GM15510 (cell line): ENCODE data around the gene ARHGAP32.

Experiments used
- POLR2A ChIP-seq: IDR thresholded peaks from 3 replicates; pipeline ENCODE4 v1.6.1; 2011; ENCODE audit warnings: borderline replicate concordance; ENCODE audit not compliant: insufficient read length; ENCODE audit errors: extremely low read depth

Gene ARHGAP32

DNA sequence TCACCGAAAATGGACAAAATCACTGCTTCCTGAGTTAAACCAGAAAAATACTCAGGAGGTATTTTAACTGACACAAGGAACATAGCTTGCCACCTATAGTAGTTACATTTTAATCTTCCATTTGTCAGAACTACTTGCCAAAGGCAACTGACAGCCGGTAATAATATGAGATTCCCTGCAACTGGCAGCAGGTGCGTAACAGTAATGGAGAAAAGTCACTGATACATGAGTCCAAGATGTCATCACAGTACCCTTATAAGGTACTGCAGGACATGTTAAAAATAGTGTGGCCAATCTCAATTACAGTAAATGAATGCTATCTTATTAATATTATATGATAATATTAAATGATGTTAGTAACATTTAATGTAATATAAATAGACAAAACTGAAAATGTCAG lies 21.1 kb upstream of the ARHGAP32 start:
- TF ChIP-seq POLR2A: no peak

DNA sequence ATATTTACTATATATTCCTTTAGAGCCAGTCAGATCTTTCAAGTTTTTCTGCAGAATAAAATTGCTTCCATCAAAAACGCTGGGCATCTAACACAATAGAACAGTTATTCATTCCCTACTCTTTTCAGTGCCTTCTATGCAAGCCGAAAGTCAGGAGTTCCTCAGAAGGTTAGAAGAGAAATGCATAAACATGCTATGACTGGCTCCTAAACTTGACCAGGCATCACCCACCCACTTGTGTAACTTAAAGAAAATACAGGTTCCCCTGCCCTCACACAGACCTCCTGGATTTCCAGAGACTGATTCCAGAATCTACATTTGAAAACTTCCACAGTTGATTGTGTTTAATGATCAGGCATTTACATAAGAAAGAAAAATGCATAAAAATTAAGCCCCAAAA lies 19.3 kb upstream of the ARHGAP32 start:
- no peak for TF ChIP-seq POLR2A

DNA sequence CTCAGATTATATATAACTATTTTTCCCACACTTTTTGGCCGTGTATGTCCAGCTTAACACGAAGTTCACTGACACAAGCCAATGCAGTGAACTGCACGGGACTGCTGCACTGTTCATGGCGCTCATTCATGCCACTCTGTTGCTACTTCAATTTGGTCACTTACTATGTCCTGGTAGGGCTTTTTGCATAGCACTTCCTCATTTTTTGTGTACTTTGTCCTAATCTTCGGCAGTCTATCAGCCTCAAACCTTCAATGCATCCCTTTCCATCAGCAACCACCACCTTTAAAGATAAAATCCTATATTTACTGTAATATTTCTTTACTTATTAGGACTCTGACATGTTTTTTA lies 18.7 kb upstream of the ARHGAP32 start:
- TF ChIP-seq POLR2A: no peak

DNA sequence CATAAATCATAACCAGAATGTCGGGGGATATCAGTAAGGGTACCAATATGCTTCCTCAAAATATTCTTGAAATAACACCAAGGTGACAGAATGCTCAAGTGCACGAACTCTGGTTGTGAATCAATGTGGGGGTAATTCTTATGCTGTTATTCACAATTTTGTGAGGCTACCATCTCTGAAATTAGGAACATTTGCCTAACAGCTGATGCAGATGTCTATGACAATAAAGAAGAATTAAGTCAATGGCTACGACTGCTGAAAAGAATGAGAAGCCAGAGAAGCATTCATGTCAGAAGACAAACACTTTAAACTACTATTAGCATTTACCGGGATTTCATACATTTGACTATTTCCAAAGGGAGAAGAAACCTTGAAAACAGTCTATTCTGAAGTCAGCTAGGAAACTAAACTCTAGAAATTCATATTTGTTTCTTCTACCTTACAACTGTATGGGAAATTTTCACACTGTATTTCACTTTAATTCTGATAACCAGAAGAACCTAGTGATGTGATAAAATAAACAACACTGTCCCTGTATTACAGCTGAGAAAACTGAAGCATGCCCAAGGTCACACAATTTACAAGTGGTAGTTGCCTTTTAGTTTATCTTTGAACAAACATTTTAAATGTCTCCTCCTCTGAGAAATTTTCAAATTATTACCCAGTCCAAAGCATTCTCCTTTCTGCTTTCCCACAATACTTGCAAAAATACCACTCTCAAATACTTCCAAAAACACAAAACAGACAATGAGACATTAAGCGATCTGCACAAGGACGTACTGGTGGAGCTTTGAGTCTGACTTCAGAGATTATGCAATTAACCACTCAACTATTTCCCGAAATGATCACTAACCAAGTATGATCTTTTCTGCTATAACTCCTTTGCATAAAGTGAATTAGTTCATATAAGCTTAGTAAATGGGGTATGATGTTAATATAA lies 18.0 kb upstream of the ARHGAP32 start:
- no peak for TF ChIP-seq POLR2A

DNA sequence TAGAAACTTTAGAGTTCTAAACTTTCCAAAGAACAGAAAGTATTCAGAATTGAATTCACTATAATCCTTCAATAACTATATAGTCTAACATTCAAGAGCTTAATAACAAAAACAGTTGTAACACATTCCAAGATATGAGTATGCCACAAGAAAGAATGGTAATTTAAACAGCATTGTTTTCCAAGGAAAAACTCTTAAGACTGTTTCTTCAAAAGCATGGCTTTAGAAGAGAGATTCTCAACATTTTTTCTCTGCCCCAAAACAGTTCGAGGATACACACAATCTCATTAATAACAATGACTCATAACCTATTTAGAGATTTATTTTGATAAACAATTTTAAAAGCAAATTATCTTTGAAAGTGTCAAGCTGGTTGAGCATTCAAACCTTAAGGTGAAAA lies 16.7 kb upstream of the ARHGAP32 start:
- TF ChIP-seq POLR2A: no peak

DNA sequence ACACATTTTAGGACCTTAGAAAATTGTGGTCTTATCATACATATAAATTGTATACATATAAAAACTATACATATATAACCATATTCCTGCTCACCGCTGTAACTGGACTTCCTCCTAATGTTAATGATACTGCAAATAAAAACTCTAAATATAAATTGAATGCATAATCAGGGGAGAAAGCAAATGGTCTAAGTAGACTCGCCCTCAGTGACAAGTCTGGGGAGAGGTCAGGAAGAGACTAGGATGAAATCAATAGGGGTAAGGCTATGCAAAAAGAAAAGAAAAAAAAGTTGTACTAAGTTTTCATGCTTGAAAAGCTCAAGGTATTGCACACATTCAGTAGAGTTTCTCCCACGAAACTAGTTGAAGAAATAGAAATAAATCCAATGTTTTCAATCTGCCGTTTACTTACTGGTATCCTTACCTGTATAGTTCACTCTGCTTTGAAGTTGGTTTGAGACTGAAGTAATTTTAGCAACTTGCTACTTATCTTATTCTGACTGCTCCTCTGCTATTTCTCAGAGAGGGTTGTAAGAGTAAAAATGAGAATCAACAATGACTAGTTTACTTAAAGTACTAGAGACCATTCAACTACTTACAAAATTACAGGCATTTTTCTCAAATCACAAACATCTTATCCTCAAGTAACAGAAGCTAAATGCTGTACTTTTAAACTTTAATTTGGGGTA lies 12.2 kb upstream of the ARHGAP32 start:
- no peak for TF ChIP-seq POLR2A

DNA sequence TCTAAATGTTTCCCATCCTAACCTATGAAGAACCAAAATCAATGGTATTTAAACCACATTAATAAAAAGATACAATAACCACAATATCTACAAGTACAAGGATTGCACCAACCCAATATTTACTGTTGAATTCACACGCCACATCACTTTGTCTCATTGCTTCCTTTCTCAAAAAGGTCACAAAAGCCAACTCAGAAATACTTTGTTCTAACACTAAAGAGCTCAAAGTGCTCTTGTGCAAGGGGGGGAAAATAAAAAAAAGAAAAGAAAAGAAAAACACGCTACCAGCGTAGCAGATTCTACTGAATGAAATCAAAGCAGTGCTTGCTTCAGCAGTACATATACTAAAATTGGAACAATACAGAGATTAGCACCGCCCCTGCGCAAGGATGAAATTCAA lies 10.5 kb upstream of the ARHGAP32 start:
- no peak for TF ChIP-seq POLR2A

DNA sequence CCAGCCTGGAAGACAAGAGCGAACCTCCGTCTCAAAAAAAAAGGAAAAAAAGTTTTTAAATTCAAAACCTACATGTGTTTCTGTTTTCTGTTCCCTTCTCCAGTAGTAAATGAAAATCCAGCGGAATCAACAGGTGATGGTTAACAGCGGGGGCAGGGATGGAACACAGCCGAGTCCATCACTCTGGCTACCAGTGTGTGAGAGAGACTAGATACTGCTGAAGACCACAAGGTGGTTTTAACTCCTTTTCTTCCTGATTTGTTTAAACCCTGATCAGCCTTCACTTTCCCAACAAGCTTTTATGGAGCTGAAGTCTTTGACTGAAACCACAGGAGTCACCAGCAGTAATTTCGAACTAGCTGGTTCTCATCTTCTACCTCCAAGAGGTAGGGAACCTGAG lies 3.6 kb upstream of the ARHGAP32 start:
- TF ChIP-seq POLR2A: no peak

DNA sequence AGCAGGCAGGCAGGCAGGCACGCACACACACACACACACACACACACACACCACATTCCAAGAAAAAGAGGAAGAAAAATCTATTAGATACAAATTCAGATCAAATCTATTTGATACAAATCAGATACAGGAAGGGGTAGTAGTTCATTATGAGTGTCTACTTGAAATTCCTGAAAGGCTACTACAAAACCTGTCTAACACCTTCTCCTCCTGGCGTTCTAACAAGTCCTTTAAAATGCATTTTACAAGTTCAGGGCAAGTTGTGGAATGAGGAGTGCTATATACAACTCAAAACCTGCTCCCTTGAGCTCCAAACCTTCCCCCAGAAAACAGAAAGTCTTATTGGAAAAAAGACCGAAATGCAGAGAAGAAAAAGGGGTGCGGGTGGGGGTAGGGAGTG lies 476 bp downstream of the ARHGAP32 start:
- no peak for TF ChIP-seq POLR2A

DNA sequence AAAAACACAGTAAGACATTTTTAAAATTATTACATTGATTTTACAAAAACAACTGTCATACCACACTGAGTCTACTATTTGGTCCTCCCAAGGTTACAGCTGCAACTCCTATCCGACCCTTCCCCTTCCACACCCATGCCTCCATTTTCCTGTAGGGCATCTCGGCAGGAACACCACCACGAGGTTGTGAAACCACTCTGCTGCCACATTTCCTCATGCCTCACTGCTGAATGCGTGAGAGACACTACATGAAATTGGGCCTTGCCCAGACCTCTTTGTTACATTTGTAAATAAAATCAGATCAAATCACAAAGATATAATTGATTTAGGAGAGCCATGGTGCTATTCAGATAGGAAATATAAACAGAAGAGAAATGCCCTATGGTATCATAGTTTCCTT lies 2.0 kb downstream of the ARHGAP32 start:
- TF ChIP-seq POLR2A: no peak

DNA sequence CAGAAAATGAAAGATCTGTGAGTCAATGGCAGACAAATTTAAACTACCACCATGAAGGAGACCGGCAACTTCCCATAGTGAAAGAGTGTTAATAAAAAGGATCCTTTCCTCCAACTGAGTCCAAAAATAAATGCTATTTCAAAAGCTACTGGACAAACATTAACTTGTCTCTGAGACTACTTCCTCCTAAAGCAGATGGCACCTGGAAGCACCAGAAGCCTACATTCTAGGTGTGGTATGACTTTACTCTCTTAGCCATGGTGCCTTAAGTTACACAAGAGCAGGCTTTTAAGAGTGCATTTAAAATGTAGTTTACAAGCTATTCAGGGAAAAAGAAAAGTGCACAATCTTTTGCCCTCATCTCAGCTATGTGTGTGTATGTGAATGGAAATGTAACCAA lies 2.5 kb downstream of the ARHGAP32 start:
- TF ChIP-seq POLR2A: no peak

DNA sequence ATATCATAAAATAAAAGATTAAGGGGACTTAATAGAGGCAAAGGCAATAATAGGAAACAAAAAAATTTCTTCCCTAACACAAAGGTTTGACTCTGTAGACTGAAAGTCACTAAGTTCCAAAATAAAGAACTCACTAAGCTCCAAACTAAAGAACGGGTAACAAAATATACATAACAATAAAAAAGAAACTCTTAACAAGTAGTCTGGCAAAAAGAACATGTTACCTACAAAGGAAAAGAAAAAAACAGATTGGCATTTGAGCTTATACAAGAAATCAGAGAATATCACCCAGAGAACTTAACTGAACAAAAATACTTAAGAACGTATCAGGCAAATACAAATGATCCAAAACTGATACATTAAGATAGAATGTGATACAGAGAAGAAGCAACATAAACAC lies 7.5 kb downstream of the ARHGAP32 start:
- no peak for TF ChIP-seq POLR2A

DNA sequence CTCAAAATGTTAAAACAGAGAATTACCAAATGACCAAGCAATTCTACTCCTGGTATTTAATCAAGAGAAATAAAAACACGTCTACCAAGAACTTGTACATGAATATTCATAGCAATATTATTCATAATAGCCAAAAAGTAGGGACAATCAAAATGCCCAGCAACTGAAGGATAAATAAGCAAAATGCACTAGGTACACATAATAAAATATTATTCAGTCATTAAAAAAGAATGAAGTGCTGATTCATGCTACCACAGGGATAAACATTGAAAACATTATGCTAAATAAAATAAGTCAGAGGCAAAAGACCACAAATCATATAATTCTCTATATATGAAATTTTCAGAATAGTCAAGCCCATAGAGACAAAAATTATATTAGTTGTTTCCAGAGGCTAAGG lies 24.8 kb downstream of the ARHGAP32 start:
- TF ChIP-seq POLR2A: no peak

DNA sequence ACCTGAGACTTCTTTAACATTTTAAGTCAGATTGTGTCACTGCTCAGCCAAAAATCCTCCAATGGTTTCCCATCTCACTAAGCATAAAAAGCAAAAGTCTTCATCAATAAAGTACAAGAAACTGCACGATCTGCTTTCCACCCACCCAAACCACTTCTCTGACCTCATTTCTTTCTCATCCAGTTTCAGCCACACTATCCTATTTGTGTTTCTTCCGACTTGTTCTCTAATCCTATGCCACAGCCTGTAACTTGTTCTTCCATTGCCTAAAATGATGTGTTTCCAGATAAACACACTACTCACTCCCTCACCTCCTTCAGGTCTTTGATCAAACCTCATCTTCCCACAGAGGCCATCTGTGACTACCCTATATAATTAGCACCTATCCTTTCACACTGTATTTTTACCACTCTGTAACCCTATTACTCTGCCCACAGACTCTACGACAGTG lies 28.4 kb downstream of the ARHGAP32 start:
- TF ChIP-seq POLR2A: no peak

DNA sequence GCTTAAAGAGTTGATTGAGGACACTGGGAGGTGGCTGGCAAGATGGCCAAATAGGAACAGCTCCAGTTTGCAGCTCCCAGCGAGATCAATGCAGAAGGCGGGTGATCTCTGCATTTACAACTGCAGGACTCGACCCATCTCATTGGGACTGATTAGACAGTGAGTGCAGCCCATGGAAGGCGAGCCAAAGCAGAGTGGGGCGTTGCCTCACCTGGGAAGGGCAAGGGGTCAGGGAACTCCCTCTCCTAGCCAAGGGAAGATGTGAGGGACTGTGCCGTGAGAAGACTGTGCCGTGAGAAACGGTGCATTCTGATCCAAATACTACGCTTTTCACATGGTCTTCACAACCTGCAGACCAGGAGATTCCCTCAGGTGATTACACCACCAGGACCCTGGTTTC lies 36.4 kb downstream of the ARHGAP32 start:
- no peak for TF ChIP-seq POLR2A

DNA sequence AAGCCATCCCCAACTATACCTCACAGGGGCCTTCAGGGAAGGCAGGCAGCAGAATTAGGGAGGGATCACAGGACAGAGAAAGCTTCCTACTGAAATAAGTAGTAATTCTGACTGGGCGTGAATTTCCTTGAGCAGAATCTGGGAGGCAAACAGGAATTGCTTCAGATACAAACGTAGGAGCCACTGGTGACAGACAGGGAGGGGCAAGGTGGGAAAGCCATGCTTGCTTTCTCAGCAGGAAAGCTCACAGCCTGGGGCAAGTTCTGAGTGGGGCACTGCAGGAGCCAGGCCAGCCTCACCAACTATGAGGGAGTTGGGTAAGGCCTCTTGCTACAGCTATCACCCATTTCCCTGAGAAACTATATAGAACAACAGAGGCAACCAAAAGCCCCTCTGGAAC lies 43.6 kb downstream of the ARHGAP32 start:
- no peak for TF ChIP-seq POLR2A
